Putamen (tissue), 1 donor: ENCODE data around the gene SRSF8.

Experiments used
- DNase-seq: peaks from one replicate; pipeline ENCODE4 v3.0.0-alpha.2; 2016; ENCODE audit warnings: low spot score

SRSF8 gene

GRCh38 chr11:95068549-95068948 is 1.8 kb downstream of the SRSF8 start:
- DNase-seq = peak; percentile 81

GRCh38 chr11:95070471-95070870 is 3.8 kb downstream of the SRSF8 start:
- DNase-seq = no peak

- no peak for DNase-seq
These were observed 6.2 kb downstream of the SRSF8 start for GRCh38 chr11:95072948-95073347.

- no peak for DNase-seq
These were observed 8.3 kb downstream of the SRSF8 start for GRCh38 chr11:95074792-95075563.

- DNase-seq = no peak
These were observed 9.7 kb downstream of the SRSF8 start for GRCh38 chr11:95076416-95076815.

GRCh38 chr11:95076981-95077380 is 10.3 kb downstream of the SRSF8 start:
- DNase-seq = no peak

GRCh38 chr11:95078526-95078925 is 11.8 kb downstream of the SRSF8 start:
- DNase-seq = no peak

GRCh38 chr11:95081010-95081409 is 14.3 kb downstream of the SRSF8 start:
- DNase-seq = no peak

GRCh38 chr11:95081412-95081811 is 14.7 kb downstream of the SRSF8 start:
- peak; percentile 87 for DNase-seq

GRCh38 chr11:95082576-95083001 is 15.9 kb downstream of the SRSF8 start:
- DNase-seq = peak; percentile 95

- no peak for DNase-seq
These were observed 17.8 kb downstream of the SRSF8 start for GRCh38 chr11:95084509-95084908.

- DNase-seq = no peak
These were observed 18.5 kb downstream of the SRSF8 start for GRCh38 chr11:95085117-95085816.

- DNase-seq = no peak
These were observed 19.4 kb downstream of the SRSF8 start for GRCh38 chr11:95086151-95086550.

- DNase-seq = no peak
These were observed 20.3 kb downstream of the SRSF8 start for GRCh38 chr11:95086836-95087570.

- DNase-seq = no peak
These were observed 22.4 kb downstream of the SRSF8 start for GRCh38 chr11:95088946-95089619.

- DNase-seq = peak; percentile 91
These were observed 23.2 kb downstream of the SRSF8 start, which contains the start of gene ENDOD1 for GRCh38 chr11:95089620-95090542. ENDOD1 (plus strand) TSS chr11:95089846; CDS start chr11:95089928, 82 bp downstream.

- no peak for DNase-seq
These were observed 25.0 kb downstream of the SRSF8 start for GRCh38 chr11:95091663-95092180.

- DNase-seq = no peak
These were observed 26.0 kb downstream of the SRSF8 start for GRCh38 chr11:95092549-95093324.

GRCh38 chr11:95093548-95093947 is 26.8 kb downstream of the SRSF8 start:
- DNase-seq = no peak
